Measurements from ENCODE around the gene PTPN13. TPM values are rescaled to one million over a fixed set of nuclear protein-coding genes. Genes with fewer than 3 reads are reported as not detected.

Gene PTPN13
- total RNA-seq, 1 donor from 2014 or later: 55.7 TPM

- DNase-seq (ENCODE audit: extremely low spot score, unreplicated experiment): no peak
- TF ChIP-seq CTCF (IDR thresholded peaks at IDR 0.05): no peak
- Mint-ChIP-seq H3K9me3 (ENCODE audit: unreplicated experiment) (no peaks in the 10 kb centered on the region), H3K27ac (ENCODE audit: unreplicated experiment) (no peak overlapping the region), H3K27me3 (ENCODE audit: unreplicated experiment) (peaks cover 2% of the 10 kb centered on the region), H3K36me3 (ENCODE audit: unreplicated experiment) (no peaks in the 10 kb centered on the region), H3K4me1 (ENCODE audit: unreplicated experiment) (peaks cover 24% of the 10 kb centered on the region), H3K4me3 (ENCODE audit: unreplicated experiment) (no peak overlapping the region)
Observed at GRCh38 chr4:86846921-86847320, 252.8 kb downstream of the PTPN13 start.

DNA sequence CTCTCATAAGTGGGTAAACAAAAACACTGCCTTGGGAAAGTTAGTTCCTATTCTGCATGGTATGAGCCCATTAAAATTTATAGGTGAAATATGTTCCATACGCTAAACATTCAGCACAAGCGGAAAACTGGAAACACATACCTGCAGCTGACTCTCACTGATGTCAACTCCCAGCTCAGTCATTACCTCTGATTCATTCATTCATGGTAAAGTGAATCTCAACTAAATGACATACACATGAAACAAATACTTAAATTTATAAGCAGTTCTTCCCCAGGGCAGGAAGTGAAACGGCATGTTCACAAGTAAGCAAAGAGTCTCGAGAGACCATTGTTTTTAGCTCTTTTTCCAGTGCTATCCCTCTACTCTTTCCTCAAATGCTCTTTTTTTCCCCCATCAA is 253.5 kb downstream of the PTPN13 start:
- peaks cover 2% of the 10 kb centered on the region for H3K27me3 Mint-ChIP-seq (ENCODE audit: unreplicated experiment)
- peaks cover 24% of the 10 kb centered on the region for H3K4me1 Mint-ChIP-seq (ENCODE audit: unreplicated experiment)

GRCh38 chr4:86848136-86848535 is 254.0 kb downstream of the PTPN13 start:
- DNase-seq (ENCODE audit: extremely low spot score, unreplicated experiment): no peak
- Mint-ChIP-seq H3K4me1 (ENCODE audit: unreplicated experiment) (peaks cover 26% of the 10 kb centered on the region), H3K4me3 (ENCODE audit: unreplicated experiment) (no peak overlapping the region), H3K27ac (ENCODE audit: unreplicated experiment) (no peak overlapping the region), H3K9me3 (ENCODE audit: unreplicated experiment) (no peaks in the 10 kb centered on the region), H3K27me3 (ENCODE audit: unreplicated experiment) (peaks cover 2% of the 10 kb centered on the region), H3K36me3 (ENCODE audit: unreplicated experiment) (no peaks in the 10 kb centered on the region)
- no peak for TF ChIP-seq CTCF (IDR thresholded peaks at IDR 0.05)

More for the DNA sequence above, 253.5 kb downstream of the PTPN13 start:
- H3K27ac Mint-ChIP-seq (ENCODE audit: unreplicated experiment): no peak overlapping the region
- TF ChIP-seq CTCF (IDR thresholded peaks at IDR 0.05): no peak
- no peaks in the 10 kb centered on the region for H3K9me3 Mint-ChIP-seq (ENCODE audit: unreplicated experiment)
- H3K4me3 Mint-ChIP-seq (ENCODE audit: unreplicated experiment): no peak overlapping the region
- DNase-seq (ENCODE audit: extremely low spot score, unreplicated experiment): no peak
- no peaks in the 10 kb centered on the region for H3K36me3 Mint-ChIP-seq (ENCODE audit: unreplicated experiment)

DNA sequence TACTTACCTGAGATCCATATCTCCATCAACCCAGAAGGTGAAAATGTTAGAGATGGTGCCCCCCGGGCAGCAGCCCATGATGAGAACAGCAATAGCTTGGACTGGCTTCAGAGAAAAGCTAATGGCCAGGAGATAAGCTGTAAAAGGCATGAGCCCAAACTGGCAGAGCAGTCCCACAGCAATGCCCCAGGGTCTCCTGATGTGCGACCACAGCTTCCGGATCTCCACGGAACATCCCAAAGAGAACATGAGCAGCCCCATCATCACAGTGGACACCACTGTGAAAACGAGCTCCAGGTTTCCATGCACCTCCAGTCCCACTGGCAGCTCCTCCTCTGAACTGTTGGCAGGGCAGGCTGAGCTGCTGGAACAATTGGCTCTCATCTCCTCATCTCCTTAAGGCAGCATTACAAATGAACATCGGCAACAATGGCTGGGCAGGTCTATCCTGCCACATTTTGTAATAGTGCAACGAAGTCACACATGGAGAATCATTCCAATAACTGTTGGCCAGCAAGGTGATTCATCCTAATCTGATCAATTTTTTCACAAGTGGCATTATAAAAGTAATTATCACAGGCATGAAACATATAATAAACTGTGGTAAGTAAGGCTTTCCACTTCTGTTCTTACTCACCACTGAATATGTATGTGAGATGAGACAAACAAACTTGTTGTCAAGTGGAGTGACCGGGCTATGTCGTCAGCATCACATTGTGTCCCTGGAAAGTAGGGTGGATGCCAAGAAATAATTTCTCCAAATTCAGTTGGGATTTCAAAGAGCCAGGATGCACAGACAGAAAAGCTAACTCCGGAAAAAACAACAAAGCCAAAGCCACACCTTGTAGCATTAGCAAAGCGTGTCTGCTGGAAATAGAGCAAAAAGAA is 254.9 kb downstream of the PTPN13 start, which contains the start of gene SLC10A6:
Gene SLC10A6, minus strand, starts transcription at position 653 of the 888 bp plus-strand sequence. Its CDS starts 269 bp downstream, at position 384.
- DNase-seq (ENCODE audit: extremely low spot score, unreplicated experiment): no peak

More for the DNA sequence above, 254.9 kb downstream of the PTPN13 start, which contains the start of gene SLC10A6:
- H3K27ac Mint-ChIP-seq (ENCODE audit: unreplicated experiment): no peak within 1 kb of the TSS
- no peaks in the 10 kb centered on the region for H3K36me3 Mint-ChIP-seq (ENCODE audit: unreplicated experiment)
- no peak within 1 kb of the TSS for H3K4me3 Mint-ChIP-seq (ENCODE audit: unreplicated experiment)
- H3K9me3 Mint-ChIP-seq (ENCODE audit: unreplicated experiment): no peaks in the 10 kb centered on the region
- H3K27me3 Mint-ChIP-seq (ENCODE audit: unreplicated experiment): peaks cover 2% of the 10 kb centered on the region
- H3K4me1 Mint-ChIP-seq (ENCODE audit: unreplicated experiment): peaks cover 26% of the 10 kb centered on the region
- no peak for TF ChIP-seq CTCF (IDR thresholded peaks at IDR 0.05)

Measured in osteocyte (in vitro differentiated cells).